Smooth muscle cell (in vitro differentiated cells): ENCODE results near the gene URGCP. TPM values are rescaled to one million over a fixed set of nuclear protein-coding genes. Genes with fewer than 3 reads are reported as not detected.

Source experiments
- DNase-seq: peaks from one replicate; lab custom pipeline; 2025; ENCODE audit not compliant: unreplicated experiment; lab: John Stamatoyannopoulos, UW
- H2AFZ ChIP-seq: fragments of 200-600 bp; sonication (generic); 2 replicates; pipeline ENCODE4 v1.6.0; 2016; ENCODE audit warnings: antibody characterized with exemption, low read depth, mild to moderate bottlenecking
- H3F3A ChIP-seq: fragments of 200-600 bp; sonication (generic); 2 replicates; pipeline ENCODE4 v1.6.0; 2017; ENCODE audit warnings: antibody characterized with exemption, low read depth
- H3K27ac ChIP-seq: fragments of 200-600 bp; sonication (generic); 2 replicates; pipeline ENCODE4 v1.5.1; 2016; ENCODE audit warnings: low read depth, mild to moderate bottlenecking
- H3K27me3 ChIP-seq: fragments of 200-600 bp; sonication (generic); 2 replicates; pipeline ENCODE4 v1.6.1; 2016; ENCODE audit warnings: low read depth, mild to moderate bottlenecking
- H3K36me3 ChIP-seq: fragments of 200-600 bp; sonication (generic); 2 replicates; pipeline ENCODE4 v1.5.1; 2016; ENCODE audit warnings: low read depth
- H3K4me1 ChIP-seq: fragments of 200-600 bp; sonication (generic); 2 replicates; pipeline ENCODE4 v1.5.1; 2016; ENCODE audit warnings: low read depth
- H3K4me2 ChIP-seq: fragments of 200-600 bp; sonication (generic); 2 replicates; pipeline ENCODE4 v1.6.0; 2016; ENCODE audit warnings: mild to moderate bottlenecking
- H3K4me3 ChIP-seq: fragments of 200-600 bp; sonication (generic); 2 replicates; pipeline ENCODE4 v1.5.1; 2016; ENCODE audit warnings: mild to moderate bottlenecking
- H3K79me2 ChIP-seq: fragments of 200-600 bp; sonication (generic); 2 replicates; pipeline ENCODE4 v1.6.0; 2016; ENCODE audit warnings: low read depth, mild to moderate bottlenecking
- H3K9ac ChIP-seq: fragments of 200-600 bp; sonication (generic); 2 replicates; pipeline ENCODE4 v1.6.0; 2016; ENCODE audit warnings: low read depth
- H3K9me3 ChIP-seq: fragments of 200-600 bp; sonication (generic); replicated peaks from 2 replicates; pipeline ENCODE4 v1.5.1; 2016; ENCODE audit warnings: low read depth
- H4K20me1 ChIP-seq: fragments of 200-600 bp; sonication (generic); 2 replicates; pipeline ENCODE4 v1.6.0; 2016; ENCODE audit warnings: low read depth
- CTCF ChIP-seq: fragments of 200-600 bp; sonication (generic); IDR thresholded peaks from 2 replicates; pipeline ENCODE4 v1.5.1; 2017; ENCODE audit warnings: borderline replicate concordance, mild to moderate bottlenecking, antibody characterized with exemption; ENCODE audit not compliant: insufficient read depth, poor library complexity, severe bottlenecking
- WGBS: methylation state at CpG from one replicate; pipeline ENCODE4 v1.1.7; 2016; ENCODE audit warnings: low lambda C conversion rate; 5-methylcytosine and 5-hydroxymethylcytosine counted together
- polyA plus RNA-seq: library from polyadenylated mRNA; unstranded; fragments of >200 nt; fragmentation: Nextera tagmentation; extraction: Ambion mirVana; gene quantifications from 2 replicates; pipeline ENCODE4 v1.2.1, GENCODE V29; 2016
- total RNA-seq: library from RNA; depleted of rRNA; stranded (reverse); fragments of >200 nt; gene quantifications from 2 replicates; pipeline ENCODE4 v1.2.3, GENCODE V29; 2014

URGCP gene
- total and polyA plus RNA-seq, 2 experiments from 2014 or later: 20.4 to 24.8 TPM

- no peaks in the 10 kb centered on the region for H3K27me3 ChIP-seq
- no peaks in the 10 kb centered on the region for H3K36me3 ChIP-seq
- no peak for TF ChIP-seq CTCF
- no peak overlapping the region for H3K27ac ChIP-seq
- H3K79me2 ChIP-seq: no peaks in the 10 kb centered on the region
- no peak overlapping the region for H3K9ac ChIP-seq
- DNase-seq: no peak
- H3K4me2 ChIP-seq: no peak overlapping the region
- no peak overlapping the region for H2AFZ ChIP-seq
- H4K20me1 ChIP-seq: no peaks in the 10 kb centered on the region
- 92% methylated on average over 5 of the region's 5 CpGs for WGBS
- no peak overlapping the region for H3K4me3 ChIP-seq
- no peaks in the 10 kb centered on the region for H3K4me1 ChIP-seq
- H3K9me3 ChIP-seq: no peaks in the 10 kb centered on the region
- no peaks in the 10 kb centered on the region for H3F3A ChIP-seq
Measured at GRCh38 chr7:43850348-43851116, 55.9 kb downstream of the URGCP start.

DNA sequence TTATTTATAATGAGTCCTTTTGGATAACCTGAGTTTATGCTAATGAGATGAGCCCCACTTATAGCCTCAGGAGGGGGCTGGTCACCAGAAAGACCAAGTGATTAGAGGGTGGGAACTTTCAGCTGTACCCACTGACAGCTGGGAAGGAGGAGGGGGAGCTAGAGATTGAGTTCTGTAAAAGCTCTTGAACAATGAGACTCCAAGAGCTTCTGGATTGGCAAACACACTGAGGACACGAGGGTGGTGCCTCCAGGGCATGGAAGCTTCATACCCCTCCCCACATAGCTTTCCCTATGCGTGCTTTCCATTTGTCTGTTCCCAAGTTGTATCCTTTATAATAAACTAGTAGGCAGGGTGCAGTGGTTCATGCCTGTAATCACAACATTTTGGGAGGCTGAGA lies 57.3 kb downstream of the URGCP start:
- no peak overlapping the region for H3K4me3 ChIP-seq
- no peak overlapping the region for H3K9ac ChIP-seq
- H2AFZ ChIP-seq: no peak overlapping the region
- H3K36me3 ChIP-seq: no peaks in the 10 kb centered on the region
- H4K20me1 ChIP-seq: no peaks in the 10 kb centered on the region
- H3K27me3 ChIP-seq: no peaks in the 10 kb centered on the region
- H3K79me2 ChIP-seq: no peaks in the 10 kb centered on the region
- no peaks in the 10 kb centered on the region for H3K9me3 ChIP-seq
- no peaks in the 10 kb centered on the region for H3K4me1 ChIP-seq
- no peak for TF ChIP-seq CTCF
- H3K27ac ChIP-seq: no peak overlapping the region
- H3K4me2 ChIP-seq: no peak overlapping the region
- no peaks in the 10 kb centered on the region for H3F3A ChIP-seq
- no peak for DNase-seq
- WGBS: 64% methylated on average over 2 of the region's 2 CpGs

DNA sequence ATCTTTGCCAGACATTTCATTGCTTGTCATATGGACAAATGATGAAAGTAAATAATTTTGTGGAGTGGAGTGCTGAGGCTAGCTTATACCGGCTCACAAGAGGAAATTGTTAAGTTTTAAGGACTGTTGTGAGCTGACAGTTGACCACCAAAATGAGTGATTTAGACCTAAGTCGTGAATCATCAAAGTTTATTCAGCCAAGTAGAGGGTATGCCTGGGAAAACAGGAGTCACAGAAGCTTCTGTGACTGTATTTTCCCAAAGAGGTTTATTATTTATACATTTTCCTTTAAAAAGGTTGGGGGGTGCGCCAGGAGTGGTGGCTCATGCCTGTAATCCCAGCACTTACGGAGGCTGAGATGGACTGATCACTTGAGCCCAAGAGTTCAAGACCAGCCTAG lies 58.9 kb downstream of the URGCP start:
- Histone ChIP-seq H2AFZ (no peak overlapping the region), H3K4me3 (no peak overlapping the region), H3K9me3 (no peaks in the 10 kb centered on the region), H3F3A (no peaks in the 10 kb centered on the region), H3K27me3 (no peaks in the 10 kb centered on the region), H3K79me2 (no peaks in the 10 kb centered on the region), H3K4me1 (no peaks in the 10 kb centered on the region), H3K9ac (no peak overlapping the region), H3K4me2 (no peak overlapping the region), H3K36me3 (no peaks in the 10 kb centered on the region), H3K27ac (no peak overlapping the region), H4K20me1 (no peaks in the 10 kb centered on the region)
- TF ChIP-seq CTCF: no peak
- DNase-seq: no peak
- WGBS: 60% methylated on average over 4 of the region's 4 CpGs

DNA sequence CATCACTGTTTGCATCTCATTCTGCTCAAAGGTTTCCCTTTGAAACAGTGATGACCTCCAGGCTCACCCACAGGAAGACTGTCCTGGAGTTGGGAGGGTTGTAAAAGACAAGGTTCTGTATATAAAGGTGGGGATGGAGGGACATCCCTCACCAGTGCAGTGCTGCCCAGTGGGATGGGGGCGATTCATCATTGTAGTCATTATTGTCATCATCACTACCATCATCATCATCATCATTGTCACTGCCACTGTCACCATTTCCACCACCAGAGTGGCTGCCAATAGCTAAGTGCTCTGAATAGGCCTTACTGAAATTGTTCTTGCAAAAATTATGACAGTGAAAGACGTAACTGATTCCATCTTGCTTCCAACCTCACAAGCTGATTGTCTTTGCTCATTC lies 61.7 kb downstream of the URGCP start:
- no peaks in the 10 kb centered on the region for H3K27me3 ChIP-seq
- H3K9ac ChIP-seq: no peak overlapping the region
- H3K4me2 ChIP-seq: no peak overlapping the region
- H4K20me1 ChIP-seq: no peaks in the 10 kb centered on the region
- no peaks in the 10 kb centered on the region for H3K79me2 ChIP-seq
- H2AFZ ChIP-seq: no peak overlapping the region
- H3K36me3 ChIP-seq: no peaks in the 10 kb centered on the region
- H3K9me3 ChIP-seq: no peaks in the 10 kb centered on the region
- no peaks in the 10 kb centered on the region for H3F3A ChIP-seq
- no peak overlapping the region for H3K4me3 ChIP-seq
- TF ChIP-seq CTCF: no peak
- H3K4me1 ChIP-seq: no peaks in the 10 kb centered on the region
- DNase-seq: no peak
- 95% methylated on average over 2 of the region's 2 CpGs for WGBS
- no peak overlapping the region for H3K27ac ChIP-seq
